HEK293 (cell line): ENCODE data around the gene LRRC8C.

Experiments
- CTCF ChIA-PET: fragments of 350-600 bp; formaldehyde crosslinking; extraction: SDS; loops from one replicate; lab custom pipeline; 2021; ENCODE audit warnings: antibody characterized with exemption; lab: Yijun Ruan, JAX
- POLR2A ChIA-PET: fragments of 300-600 bp; formaldehyde crosslinking; extraction: SDS; loops from one replicate; lab custom pipeline; 2020; ENCODE audit warnings: antibody characterized with exemption, inconsistent platforms; lab: Yijun Ruan, JAX
- H3K27ac ChIP-seq: fragments of 200-500 bp; sonication (Bioruptor generic); 2 replicates; pipeline ENCODE4 v1.5.1; 2014; ENCODE audit warnings: low read depth, low read length, control low read depth, inconsistent platforms; ENCODE audit errors: extremely low read depth
- H3K36me3 ChIP-seq, 2 experiments: fragments of 200-500 bp in 1 of 2; sonication (Bioruptor generic) in 1 of 2; 1 replicate in 1 of 2; 2 replicates in 1 of 2; pipeline ENCODE4 v1.5.1; 2014 to 2017; ENCODE audit warnings: inconsistent platforms in 2 of 2, low read length in 2 of 2; ENCODE audit not compliant: control insufficient read depth in 2 of 2, insufficient read depth in 1 of 2
- H3K4me1 ChIP-seq: fragments of 200-500 bp; sonication (Bioruptor generic); 2 replicates; pipeline ENCODE4 v1.5.1; 2014; ENCODE audit warnings: mild to moderate bottlenecking, low read length, inconsistent platforms; ENCODE audit not compliant: control insufficient read depth, insufficient read depth
- H3K4me3 ChIP-seq: 2 replicates; pipeline ENCODE4 v1.5.1; 2011; ENCODE audit warnings: low read depth, mild to moderate bottlenecking, control low read depth, low read length, moderate library complexity
- H3K9me3 ChIP-seq: fragments of 200-500 bp; sonication (Bioruptor generic); 2 replicates; pipeline ENCODE4 v1.5.1; 2014; ENCODE audit warnings: low read depth, low read length, inconsistent platforms; ENCODE audit not compliant: control insufficient read depth, insufficient read depth
- BCL11B ChIP-seq: fragments of 450-650 bp; formaldehyde crosslinking; IDR thresholded peaks from 2 replicates; pipeline ENCODE4 v1.5.1; 2016; ENCODE audit warnings: low read depth, missing biosample characterization, missing genetic modification characterization
- GLIS1 ChIP-seq: fragments of 450-650 bp; formaldehyde crosslinking; IDR thresholded peaks from 2 replicates; pipeline ENCODE4 v1.5.1; 2016; ENCODE audit warnings: missing biosample characterization, missing genetic modification characterization
- HOXA7 ChIP-seq: sonication (generic); formaldehyde crosslinking; IDR thresholded peaks from 2 replicates; pipeline ENCODE4 v1.8.1; 2022; ENCODE audit warnings: missing genetic modification reagents, borderline replicate concordance
- PRDM1 ChIP-seq: fragments of 450-650 bp; formaldehyde crosslinking; IDR thresholded peaks from 2 replicates; pipeline ENCODE4; 2016; ENCODE audit warnings: missing biosample characterization, missing genetic modification characterization
- RBAK ChIP-seq: fragments of 450-650 bp; formaldehyde crosslinking; IDR thresholded peaks from 2 replicates; pipeline ENCODE4 v1.5.1; 2016; ENCODE audit warnings: missing biosample characterization, missing genetic modification characterization
- SALL2 ChIP-seq: fragments of 450-650 bp; formaldehyde crosslinking; IDR thresholded peaks from 2 replicates; pipeline ENCODE4 v1.5.0; 2017; ENCODE audit warnings: missing biosample characterization, mild to moderate bottlenecking, missing genetic modification characterization, borderline replicate concordance
- SCRT1 ChIP-seq: fragments of 450-650 bp; formaldehyde crosslinking; IDR thresholded peaks from 2 replicates; pipeline ENCODE4 v1.5.1; 2016; ENCODE audit warnings: missing biosample characterization, missing genetic modification characterization, borderline replicate concordance
- TRIM28 ChIP-seq: IDR thresholded peaks from 2 replicates; pipeline ENCODE4 v1.6.1; 2011; ENCODE audit warnings: low read length, control low read depth, borderline replicate concordance
- ZBTB49 ChIP-seq: fragments of 450-650 bp; formaldehyde crosslinking; IDR thresholded peaks from 2 replicates; pipeline ENCODE4 v1.5.1; 2016; ENCODE audit warnings: missing biosample characterization, missing genetic modification characterization, low read depth
- ZNF121 ChIP-seq: fragments of 450-650 bp; formaldehyde crosslinking; IDR thresholded peaks from 2 replicates; pipeline ENCODE4 v1.5.1; 2016; ENCODE audit warnings: missing biosample characterization, missing genetic modification characterization
- ZNF140 ChIP-seq: fragments of 450-650 bp; formaldehyde crosslinking; IDR thresholded peaks from 2 replicates; pipeline ENCODE4 v1.5.1; 2016; ENCODE audit warnings: missing biosample characterization, missing genetic modification characterization
- ZNF184 ChIP-seq: fragments of 450-650 bp; IDR thresholded peaks from 2 replicates; pipeline ENCODE4 v1.5.1; 2018; ENCODE audit warnings: missing biosample characterization, mild to moderate bottlenecking, missing genetic modification characterization
- ZNF366 ChIP-seq: fragments of 450-650 bp; formaldehyde crosslinking; conservative IDR thresholded peaks from 2 replicates; pipeline ENCODE4 v1.5.1; 2016; ENCODE audit warnings: missing biosample characterization, missing genetic modification characterization
- ZNF549 ChIP-seq: fragments of 450-650 bp; IDR thresholded peaks from 2 replicates; pipeline ENCODE4 v1.5.1; 2018; ENCODE audit warnings: missing biosample characterization, missing genetic modification characterization, mild to moderate bottlenecking, inconsistent platforms, moderate library complexity
- ZNF677 ChIP-seq: fragments of 450-650 bp; IDR thresholded peaks from 2 replicates; pipeline ENCODE4 v1.5.0; 2018; ENCODE audit warnings: missing biosample characterization, mild to moderate bottlenecking, missing genetic modification characterization, moderate library complexity
- TF ChIP-seq, protein P1 (sequence below): fragments of 450-650 bp; formaldehyde crosslinking; IDR thresholded peaks from 2 replicates; pipeline ENCODE4 v1.5.0; 2017; ENCODE audit warnings: missing biosample characterization, missing genetic modification characterization, borderline replicate concordance
- TF ChIP-seq, protein P2 (sequence below): fragments of 450-650 bp; formaldehyde crosslinking; IDR thresholded peaks from 2 replicates; pipeline ENCODE4 v1.5.1; 2016; ENCODE audit warnings: missing biosample characterization, missing genetic modification characterization
- TF ChIP-seq, protein P3 (sequence below): sonication (generic); formaldehyde crosslinking; IDR thresholded peaks from 2 replicates; pipeline ENCODE4 v1.8.1; 2022; ENCODE audit warnings: mild to moderate bottlenecking, moderate library complexity, missing genetic modification reagents
- TF ChIP-seq, protein P4 (sequence below): fragments of 450-650 bp; formaldehyde crosslinking; IDR thresholded peaks from 2 replicates; pipeline ENCODE4 v1.5.1; 2016; ENCODE audit warnings: missing biosample characterization, missing genetic modification characterization

LRRC8C gene

GRCh38 chr1:89702520-89703045 is 69.7 kb downstream of the LRRC8C start:
- ChIA-PET POLR2A (no interaction called here), CTCF (interaction anchor here (0.9 kb wide), 1 partner anchor 61 kb away, joined by 3 read pairs; no protein-coding TSS in a partner anchor)
- no peaks in the 10 kb centered on the region for H3K9me3 ChIP-seq
- no peak overlapping the region for H3K27ac ChIP-seq
- no peak overlapping the region for H3K4me3 ChIP-seq
- no peaks in the 10 kb centered on the region for H3K36me3 ChIP-seq
- H3K4me1 ChIP-seq: peaks cover 6% of the 10 kb centered on the region; the same call in 1 of the 2 replicates
- TF ChIP-seq ZNF121 (tag by site-specific recombination) (peak; percentile 64), ZNF549 (tag by site-specific recombination) (no peak)

DNA sequence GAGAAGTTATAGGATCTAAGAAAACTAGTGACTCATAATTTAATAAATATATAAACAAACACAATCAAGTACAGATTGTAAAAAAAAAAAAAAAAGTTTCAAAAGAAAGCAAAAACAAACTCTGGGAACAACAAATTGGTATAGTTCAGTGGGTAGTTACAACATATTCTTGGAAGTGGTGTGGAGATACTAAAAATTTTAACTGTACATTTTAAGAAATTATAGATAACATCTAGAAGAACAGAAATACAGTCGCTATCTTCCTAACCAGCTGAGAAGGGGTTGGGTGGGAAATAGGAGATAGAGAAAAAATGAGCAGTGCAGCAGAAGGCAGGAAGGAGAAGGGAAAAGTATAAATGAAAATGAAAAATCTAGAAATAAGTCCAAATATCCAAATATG is 70.5 kb downstream of the LRRC8C start:
- ChIA-PET CTCF (no interaction called here), POLR2A (no interaction called here)
- Histone ChIP-seq H3K36me3 (no peaks in the 10 kb centered on the region), H3K4me1 (peaks cover 5% of the 10 kb centered on the region; the same call in 1 of the 2 replicates), H3K27ac (no peak overlapping the region), H3K4me3 (no peak overlapping the region), H3K9me3 (no peaks in the 10 kb centered on the region)
- TF ChIP-seq BCL11B (tag by site-specific recombination) (no peak), SALL2 (tag by site-specific recombination) (no peak)

DNA sequence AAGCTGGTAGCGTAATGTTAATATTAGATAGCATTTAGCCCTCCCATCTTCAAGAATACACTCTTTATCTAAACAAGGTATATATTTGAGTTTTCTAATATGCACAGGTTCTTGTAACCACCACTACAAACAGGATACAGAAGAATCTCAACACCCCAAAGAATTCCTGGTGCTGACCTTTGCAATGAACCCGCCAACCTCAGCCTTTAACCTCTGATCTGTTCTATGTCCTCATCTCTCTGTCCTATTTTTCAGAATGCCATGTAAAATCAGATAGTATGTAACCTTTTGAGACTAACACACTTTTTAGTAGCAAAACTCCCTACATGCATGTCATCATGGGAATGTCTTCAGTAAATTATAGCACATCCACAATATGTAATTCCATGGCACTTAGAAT is 71.1 kb downstream of the LRRC8C start:
- CTCF ChIA-PET: no interaction called here
- Histone ChIP-seq H3K4me3 (no peak overlapping the region), H3K9me3 (no peaks in the 10 kb centered on the region), H3K36me3 (no peaks in the 10 kb centered on the region), H3K4me1 (peaks cover 9% of the 10 kb centered on the region; the same call in 1 of the 2 replicates)
- no peak for TF ChIP-seq ZNF366 (tag by site-specific recombination)
- TF ChIP-seq GLIS1 (tag by site-specific recombination): no peak
- no peak for TF ChIP-seq SCRT1 (tag by site-specific recombination)
- TF ChIP-seq, protein P1, sequence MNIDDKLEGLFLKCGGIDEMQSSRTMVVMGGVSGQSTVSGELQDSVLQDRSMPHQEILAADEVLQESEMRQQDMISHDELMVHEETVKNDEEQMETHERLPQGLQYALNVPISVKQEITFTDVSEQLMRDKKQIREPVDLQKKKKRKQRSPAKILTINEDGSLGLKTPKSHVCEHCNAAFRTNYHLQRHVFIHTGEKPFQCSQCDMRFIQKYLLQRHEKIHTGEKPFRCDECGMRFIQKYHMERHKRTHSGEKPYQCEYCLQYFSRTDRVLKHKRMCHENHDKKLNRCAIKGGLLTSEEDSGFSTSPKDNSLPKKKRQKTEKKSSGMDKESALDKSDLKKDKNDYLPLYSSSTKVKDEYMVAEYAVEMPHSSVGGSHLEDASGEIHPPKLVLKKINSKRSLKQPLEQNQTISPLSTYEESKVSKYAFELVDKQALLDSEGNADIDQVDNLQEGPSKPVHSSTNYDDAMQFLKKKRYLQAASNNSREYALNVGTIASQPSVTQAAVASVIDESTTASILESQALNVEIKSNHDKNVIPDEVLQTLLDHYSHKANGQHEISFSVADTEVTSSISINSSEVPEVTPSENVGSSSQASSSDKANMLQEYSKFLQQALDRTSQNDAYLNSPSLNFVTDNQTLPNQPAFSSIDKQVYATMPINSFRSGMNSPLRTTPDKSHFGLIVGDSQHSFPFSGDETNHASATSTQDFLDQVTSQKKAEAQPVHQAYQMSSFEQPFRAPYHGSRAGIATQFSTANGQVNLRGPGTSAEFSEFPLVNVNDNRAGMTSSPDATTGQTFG: no peak
- TF ChIP-seq, protein P2, sequence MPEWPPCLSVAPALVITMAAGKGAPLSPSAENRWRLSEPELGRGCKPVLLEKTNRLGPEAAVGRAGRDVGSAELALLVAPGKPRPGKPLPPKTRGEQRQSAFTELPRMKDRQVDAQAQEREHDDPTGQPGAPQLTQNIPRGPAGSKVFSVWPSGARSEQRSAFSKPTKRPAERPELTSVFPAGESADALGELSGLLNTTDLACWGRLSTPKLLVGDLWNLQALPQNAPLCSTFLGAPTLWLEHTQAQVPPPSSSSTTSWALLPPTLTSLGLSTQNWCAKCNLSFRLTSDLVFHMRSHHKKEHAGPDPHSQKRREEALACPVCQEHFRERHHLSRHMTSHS: no peak
- TF ChIP-seq TRIM28: no peak
- no peak for TF ChIP-seq RBAK (tag by site-specific recombination)
- TF ChIP-seq ZNF184: no peak
- TF ChIP-seq HOXA7 (CRISPR knock-in tag): no peak
- no peak for TF ChIP-seq ZNF140
- TF ChIP-seq PRDM1: no peak
- no peak for TF ChIP-seq ZNF677 (tag by site-specific recombination)
- TF ChIP-seq, protein P3, sequence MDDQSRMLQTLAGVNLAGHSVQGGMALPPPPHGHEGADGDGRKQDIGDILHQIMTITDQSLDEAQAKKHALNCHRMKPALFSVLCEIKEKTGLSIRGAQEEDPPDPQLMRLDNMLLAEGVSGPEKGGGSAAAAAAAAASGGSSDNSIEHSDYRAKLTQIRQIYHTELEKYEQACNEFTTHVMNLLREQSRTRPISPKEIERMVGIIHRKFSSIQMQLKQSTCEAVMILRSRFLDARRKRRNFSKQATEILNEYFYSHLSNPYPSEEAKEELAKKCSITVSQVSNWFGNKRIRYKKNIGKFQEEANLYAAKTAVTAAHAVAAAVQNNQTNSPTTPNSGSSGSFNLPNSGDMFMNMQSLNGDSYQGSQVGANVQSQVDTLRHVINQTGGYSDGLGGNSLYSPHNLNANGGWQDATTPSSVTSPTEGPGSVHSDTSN (CRISPR knock-in tag): no peak
- TF ChIP-seq ZBTB49 (tag by site-specific recombination): no peak
- TF ChIP-seq, protein P4, sequence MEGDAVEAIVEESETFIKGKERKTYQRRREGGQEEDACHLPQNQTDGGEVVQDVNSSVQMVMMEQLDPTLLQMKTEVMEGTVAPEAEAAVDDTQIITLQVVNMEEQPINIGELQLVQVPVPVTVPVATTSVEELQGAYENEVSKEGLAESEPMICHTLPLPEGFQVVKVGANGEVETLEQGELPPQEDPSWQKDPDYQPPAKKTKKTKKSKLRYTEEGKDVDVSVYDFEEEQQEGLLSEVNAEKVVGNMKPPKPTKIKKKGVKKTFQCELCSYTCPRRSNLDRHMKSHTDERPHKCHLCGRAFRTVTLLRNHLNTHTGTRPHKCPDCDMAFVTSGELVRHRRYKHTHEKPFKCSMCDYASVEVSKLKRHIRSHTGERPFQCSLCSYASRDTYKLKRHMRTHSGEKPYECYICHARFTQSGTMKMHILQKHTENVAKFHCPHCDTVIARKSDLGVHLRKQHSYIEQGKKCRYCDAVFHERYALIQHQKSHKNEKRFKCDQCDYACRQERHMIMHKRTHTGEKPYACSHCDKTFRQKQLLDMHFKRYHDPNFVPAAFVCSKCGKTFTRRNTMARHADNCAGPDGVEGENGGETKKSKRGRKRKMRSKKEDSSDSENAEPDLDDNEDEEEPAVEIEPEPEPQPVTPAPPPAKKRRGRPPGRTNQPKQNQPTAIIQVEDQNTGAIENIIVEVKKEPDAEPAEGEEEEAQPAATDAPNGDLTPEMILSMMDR: no peak
- TF ChIP-seq, all 188 proteins: peak for 0
- POLR2A ChIA-PET: no interaction called here
- no peak overlapping the region for H3K27ac ChIP-seq
